Aorta (tissue), 5 donors: ENCODE measurements around the gene EEF1A2. TPM values are rescaled to one million over a fixed set of nuclear protein-coding genes. Genes with fewer than 3 reads are reported as not detected.

Source experiments
- ATAC-seq: fragments of 200-7000 bp; cut with Tn5 transposase; one replicate; pipeline ENCODE4 v1.9.1; 2022; ENCODE audit warnings: moderate library complexity; ENCODE audit not compliant: low FRiP score
- DNase-seq, 2 donors: peaks; one replicate each; pipeline ENCODE4 v3.0.0-alpha.2; 2020
- H3K27ac ChIP-seq, 2 donors: one replicate each; pipeline ENCODE4 v1.5.1; 2013; ENCODE audit warnings: low read length in 2 of 2, mild to moderate bottlenecking in 2 of 2, moderate library complexity in 2 of 2, control low read depth in 1 of 2, inconsistent platforms in 1 of 2, low read depth in 1 of 2
- H3K27me3 ChIP-seq, 2 donors: one replicate each; pipeline ENCODE4 v1.6.1; 2013; ENCODE audit warnings: control low read depth in 1 of 2, low read length in 1 of 2, mild to moderate bottlenecking in 1 of 2, moderate library complexity in 1 of 2; ENCODE audit not compliant: insufficient read depth in 2 of 2, control insufficient read depth in 1 of 2
- H3K36me3 ChIP-seq, 2 donors: one replicate each; pipeline ENCODE4 v1.6.1; 2013; ENCODE audit warnings: control low read depth in 1 of 2, low read length in 1 of 2, mild to moderate bottlenecking in 1 of 2; ENCODE audit not compliant: insufficient read depth in 2 of 2, control insufficient read depth in 1 of 2
- H3K4me1 ChIP-seq, 2 donors: one replicate each; pipeline ENCODE4 v1.6.1; 2013; ENCODE audit warnings: low read length in 2 of 2, control low read depth in 1 of 2, mild to moderate bottlenecking in 1 of 2, moderate library complexity in 1 of 2; ENCODE audit not compliant: insufficient read depth in 2 of 2, control insufficient read depth in 1 of 2
- H3K4me3 ChIP-seq, 2 donors: one replicate each; pipeline ENCODE4 v1.5.1; 2013; ENCODE audit warnings: low read length in 2 of 2, control low read depth in 1 of 2, mild to moderate bottlenecking in 1 of 2
- H3K9me3 ChIP-seq: one replicate; pipeline ENCODE4 v1.6.1; 2013; ENCODE audit warnings: mild to moderate bottlenecking, low read length; ENCODE audit not compliant: control insufficient read depth
- WGBS, 2 donors: extraction: QIAGEN DNeasy Blood & Tissue Kit; methylation state at CpG; one replicate each; pipeline ENCODE4 v1.1.7; 2013; 5-methylcytosine and 5-hydroxymethylcytosine counted together
- intact Hi-C, 2 donors: fragments of 100-400 bp; cut with DNase I; formaldehyde crosslinking; loops; one replicate each; pipeline versions ENCODE4 v1.14.2 to v1.15.0; 2022
- polyA plus RNA-seq, 2 donors: library from polyadenylated mRNA; stranded (reverse); fragments of 200-250 nt; gene quantifications; one replicate each; pipeline ENCODE4 v1.2.3, GENCODE V29; 2013
- total RNA-seq, 2 donors: library from RNA; stranded (reverse); fragmentation: NEBNext Ultra II Directional; extraction: Animal tissue kit (Norgen Biotek cat#: 25700); gene quantifications; one replicate each; pipeline ENCODE4 v1.2.1, GENCODE V29; 2021
- donor health status: healthy with polysubstance abuse.
- donor health status: Bipolar disorder and iron deficiency.
- donor health status: DM: no; HTN: no; CAD: no.
- donor health status: DM: no; HTN: no; CAD: no.
- donor health status: DM: yes; HTN: yes; CAD: no.

The EEF1A2 gene
- total and polyA plus RNA-seq, 4 donors: 0.64 to 6.0 (median 1.2) TPM

DNA sequence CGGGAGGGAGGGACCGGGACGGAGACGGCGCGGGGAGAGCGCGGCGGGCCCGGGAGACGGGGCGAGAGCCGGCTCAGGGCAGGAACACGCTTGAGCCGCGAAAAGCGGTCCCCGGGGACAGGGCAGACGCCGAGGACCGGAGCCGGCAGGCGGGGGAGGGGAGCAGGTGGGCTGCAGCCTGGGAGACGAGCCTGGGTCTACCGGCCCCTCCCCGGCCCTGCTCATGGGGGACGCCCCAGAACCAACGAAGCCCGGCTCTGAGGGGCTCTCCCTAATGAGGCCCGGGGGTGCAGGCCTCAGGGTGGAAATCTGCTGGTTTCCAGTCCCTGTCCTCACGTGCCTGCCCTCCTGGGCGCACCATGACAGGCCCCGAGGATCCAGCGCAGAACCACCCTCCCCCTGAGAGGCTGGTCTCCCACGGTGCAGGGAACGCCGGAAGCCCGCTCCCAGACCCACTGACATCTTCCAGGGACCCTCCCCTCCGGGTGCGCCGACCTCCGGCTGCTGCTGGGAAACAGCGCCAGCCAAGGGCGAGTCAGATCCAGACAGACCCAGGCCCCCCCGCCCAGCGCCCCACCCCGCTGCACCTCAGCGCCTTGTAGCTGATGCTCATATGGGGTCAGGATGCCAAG, 571 bp upstream of the EEF1A2 start:
- ATAC-seq: no peak
- WGBS, 2 donors: 7 to 9% methylated on average over 33 to 48 of the region's 48 CpGs

DNA sequence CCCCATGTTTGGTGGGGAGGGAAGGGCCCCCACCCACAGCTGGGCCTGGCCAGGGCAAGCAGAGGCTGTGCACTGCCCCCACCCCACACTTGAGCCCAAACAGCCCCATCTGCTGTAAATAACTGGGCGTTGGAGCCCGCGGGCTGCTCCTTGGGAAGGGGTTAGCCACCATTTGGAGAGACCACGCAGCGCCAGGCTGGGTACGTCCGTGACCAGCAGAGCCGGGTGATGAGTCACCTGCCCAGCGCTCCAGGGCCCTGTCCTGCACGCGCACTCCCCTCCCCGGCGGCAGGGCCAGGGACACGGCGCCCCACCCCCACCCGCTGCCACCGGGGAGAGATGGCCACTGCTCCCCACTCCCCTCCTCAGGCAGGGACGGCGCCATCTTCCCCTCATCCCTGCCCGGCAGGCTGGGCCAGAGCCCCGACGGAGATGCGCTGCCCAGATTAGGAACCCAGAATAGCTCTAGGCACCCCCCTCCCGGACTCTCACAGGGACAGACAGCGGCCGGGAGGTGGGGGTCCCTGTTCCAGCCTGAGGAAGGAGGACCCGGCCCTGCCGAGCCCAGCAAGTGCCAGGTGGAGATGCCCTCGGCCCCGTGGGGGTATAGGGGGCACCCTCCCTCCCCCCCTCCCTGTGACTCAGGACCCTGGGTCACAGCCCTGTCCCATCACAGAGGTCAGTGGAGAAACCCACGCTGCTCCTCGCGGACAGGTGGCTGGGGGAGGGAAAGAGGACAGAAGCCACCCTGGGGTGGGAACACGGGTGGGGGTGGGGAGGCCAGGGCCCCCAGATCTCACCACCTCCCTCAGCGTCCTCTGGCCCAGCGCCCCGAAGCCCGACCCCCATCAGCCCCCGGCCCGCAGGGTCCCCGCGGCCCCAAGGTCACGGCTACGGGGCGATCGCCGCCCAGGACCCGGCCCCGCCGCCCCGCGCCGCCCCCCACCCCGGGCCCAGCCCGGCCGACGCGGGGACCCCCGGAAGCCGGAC, 642 bp downstream of the EEF1A2 start:
- DNase-seq (peak in 1 of 2 donors; percentile 82), ATAC-seq (no peak)
- Histone ChIP-seq H3K4me3 (peak overlapping the region in 1 of 2 donors; percentile 18), H3K9me3 (no peaks in the 10 kb centered on the region), H3K4me1 (no peaks in the 10 kb centered on the region), H3K27me3 (no peaks in the 10 kb centered on the region), H3K27ac (no peak overlapping the region), H3K36me3 (no peaks in the 10 kb centered on the region)
- intact Hi-C loops: no loop called here
- 6 to 7% methylated on average over 25 to 60 of the region's 60 CpGs for WGBS, 2 donors

More for the DNA sequence above, 571 bp upstream of the EEF1A2 start:
- intact Hi-C loops: no loop called here
- Histone ChIP-seq H3K9me3 (peaks cover 2% of the 10 kb centered on the region), H3K4me3 (peak overlapping the region in 1 of 2 donors; percentile 18), H3K36me3 (no peaks in the 10 kb centered on the region), H3K4me1 (no peaks in the 10 kb centered on the region), H3K27ac (no peak overlapping the region), H3K27me3 (no peaks in the 10 kb centered on the region)
- peak in 1 of 2 donors; percentile 73 for DNase-seq

DNA sequence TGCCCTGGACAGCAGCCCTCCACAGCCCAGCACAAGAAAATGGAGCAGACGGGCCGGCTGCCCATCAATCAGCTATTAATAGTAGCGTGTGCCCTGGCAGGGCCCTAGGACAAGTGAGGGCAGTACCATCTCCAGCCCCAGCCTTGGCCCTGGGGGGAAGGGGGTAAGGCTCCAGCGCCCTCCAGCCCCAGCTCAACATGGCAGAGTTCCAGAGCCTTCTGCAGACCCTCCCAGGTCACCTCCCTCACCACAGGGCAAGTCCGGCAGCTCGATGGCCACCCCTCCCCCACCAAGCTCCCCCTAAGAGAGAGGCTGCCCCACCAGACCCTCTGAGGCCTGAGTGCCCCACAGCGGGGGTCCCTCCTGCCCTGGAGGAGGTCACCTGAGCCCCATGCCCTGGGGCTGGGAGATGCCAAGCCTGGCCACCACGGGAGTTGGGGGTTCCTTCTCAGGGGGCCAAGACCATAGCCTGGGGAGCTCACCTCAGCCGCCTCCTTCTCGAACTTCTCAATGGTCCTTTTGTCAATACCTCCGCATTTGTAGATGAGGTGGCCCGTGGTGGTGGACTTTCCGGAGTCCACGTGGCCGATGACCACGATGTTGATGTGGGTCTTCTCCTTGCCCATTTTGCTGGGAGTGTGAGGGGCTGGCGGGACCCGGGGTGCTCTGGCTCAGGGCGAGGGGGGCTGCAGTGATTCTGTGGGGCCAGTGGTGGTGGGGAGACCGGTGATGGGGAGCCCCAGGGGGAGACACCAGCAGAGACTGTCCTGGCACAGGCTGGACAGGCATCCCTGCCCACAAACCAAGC, 1.5 kb downstream of the EEF1A2 start:
- DNase-seq: peak in 1 of 2 donors; percentile 72
- Histone ChIP-seq H3K27ac (no peak overlapping the region), H3K27me3 (no peaks in the 10 kb centered on the region), H3K9me3 (no peaks in the 10 kb centered on the region), H3K36me3 (no peaks in the 10 kb centered on the region), H3K4me3 (no peak overlapping the region), H3K4me1 (no peaks in the 10 kb centered on the region)
- intact Hi-C loops: no loop called here
- no peak for ATAC-seq
- WGBS, 2 donors: 66 to 69% methylated on average over 20 of the region's 20 CpGs

DNA sequence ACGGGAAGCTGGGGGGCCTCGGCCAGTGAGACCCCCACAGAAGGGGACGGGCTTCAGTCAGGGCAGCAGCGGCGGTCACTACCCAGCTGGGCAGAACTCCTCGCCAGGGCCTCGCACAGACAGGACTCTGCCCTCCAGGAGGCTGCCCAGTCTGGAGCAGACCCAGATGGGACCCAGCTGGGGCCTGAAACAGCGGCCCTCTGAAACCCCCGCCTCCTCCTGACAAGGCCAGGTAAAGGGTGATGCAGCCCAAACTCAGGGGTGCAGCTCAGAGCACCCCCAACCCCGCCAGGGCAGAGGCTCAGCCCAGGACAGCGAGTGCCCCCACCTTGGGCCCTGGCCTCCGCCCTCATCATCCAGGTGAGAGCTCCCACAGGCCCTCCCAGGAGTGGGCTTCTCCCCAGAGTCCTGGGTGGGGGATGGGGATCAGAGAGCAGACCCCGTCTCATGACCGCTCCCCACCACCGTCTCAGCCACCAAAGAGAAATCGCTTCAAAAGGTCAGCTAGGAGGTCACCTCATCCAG, 2.2 kb downstream of the EEF1A2 start:
- H3K4me3 ChIP-seq: no peak overlapping the region
- no peak overlapping the region for H3K27ac ChIP-seq
- no peaks in the 10 kb centered on the region for H3K9me3 ChIP-seq
- H3K27me3 ChIP-seq: no peaks in the 10 kb centered on the region
- intact Hi-C loops: no loop called here
- DNase-seq (peak in 1 of 2 donors; percentile 71), ATAC-seq (no peak)
- 70 to 72% methylated on average over 14 to 16 of the region's 16 CpGs for WGBS, 2 donors
- H3K4me1 ChIP-seq: no peaks in the 10 kb centered on the region
- no peaks in the 10 kb centered on the region for H3K36me3 ChIP-seq

DNA sequence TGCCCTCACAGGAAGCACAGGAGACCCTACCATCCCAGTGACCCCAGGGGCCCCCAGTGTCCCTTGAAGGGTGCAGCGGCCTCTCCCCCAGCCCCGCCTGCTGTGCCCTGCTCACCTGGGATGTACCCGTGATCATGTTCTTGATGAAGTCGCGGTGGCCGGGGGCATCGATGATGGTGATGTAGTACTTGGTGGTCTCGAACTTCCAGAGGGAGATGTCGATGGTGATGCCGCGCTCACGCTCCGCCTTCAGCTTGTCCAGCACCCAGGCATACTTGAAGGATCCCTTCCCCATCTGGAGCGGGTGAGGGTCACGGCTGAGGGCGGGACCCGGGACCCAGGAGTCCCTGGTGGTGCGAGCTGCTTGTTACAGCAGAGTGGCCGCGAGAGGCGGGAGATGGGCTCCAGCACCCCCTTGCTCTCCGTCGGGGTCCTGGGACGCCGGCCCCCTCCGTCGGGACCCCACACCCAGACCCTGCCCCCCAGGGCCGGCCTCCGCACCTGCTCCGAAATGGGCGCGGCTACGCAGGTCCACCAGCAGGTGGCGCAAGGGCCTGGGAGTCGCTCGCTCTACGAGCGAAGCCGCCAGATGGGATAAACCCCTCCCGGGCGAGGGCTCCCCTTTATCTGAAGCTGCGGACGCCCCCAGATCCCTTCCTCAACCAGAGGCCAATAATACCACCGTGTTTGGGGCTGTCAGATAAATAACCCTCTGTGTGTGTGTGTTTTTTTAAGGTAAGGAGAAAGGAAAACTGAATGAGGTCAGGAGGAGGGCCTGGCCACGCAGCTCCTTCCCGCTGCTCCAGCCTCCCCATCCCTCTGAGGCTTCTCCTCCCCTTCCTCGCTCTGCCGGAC, 2.9 kb downstream of the EEF1A2 start:
- WGBS, 2 donors: 23 to 24% methylated on average over 39 to 48 of the region's 48 CpGs
- DNase-seq (peak; percentile 74 to 91), ATAC-seq (peak; percentile 80)
- no peaks in the 10 kb centered on the region for H3K4me1 ChIP-seq
- no peaks in the 10 kb centered on the region for H3K9me3 ChIP-seq
- intact Hi-C loops: no loop called here
- no peaks in the 10 kb centered on the region for H3K36me3 ChIP-seq
- H3K27ac ChIP-seq: no peak overlapping the region
- no peaks in the 10 kb centered on the region for H3K27me3 ChIP-seq
- H3K4me3 ChIP-seq: no peak overlapping the region

DNA sequence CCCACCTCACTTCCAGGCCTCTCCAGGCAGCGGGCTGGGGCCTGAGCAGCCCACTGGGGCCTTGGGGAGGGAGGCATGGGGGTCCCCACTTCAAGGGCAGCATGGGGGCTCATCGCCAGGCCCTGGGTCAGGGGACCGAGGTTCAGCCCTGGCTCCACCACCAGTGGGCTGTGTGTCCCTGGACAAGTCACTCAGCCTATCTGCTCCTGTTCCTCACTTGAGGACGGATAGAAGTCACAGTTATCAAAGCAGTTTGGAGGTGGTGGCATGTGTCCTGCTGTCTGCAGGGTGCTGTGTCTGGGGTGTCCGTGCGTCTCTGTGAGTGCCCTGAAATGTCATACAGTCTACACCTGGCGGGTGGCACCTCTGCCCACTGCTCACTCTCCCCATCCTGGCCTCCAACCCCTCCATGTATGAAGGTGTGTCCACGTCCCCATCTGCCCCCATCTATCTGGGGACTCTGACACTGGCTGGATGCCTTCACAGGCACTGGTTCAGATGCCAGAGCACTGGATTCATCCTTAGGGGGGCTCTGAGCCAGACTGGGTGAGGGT, 3.6 kb downstream of the EEF1A2 start:
- Histone ChIP-seq H3K27ac (no peak overlapping the region), H3K4me1 (no peaks in the 10 kb centered on the region), H3K9me3 (no peaks in the 10 kb centered on the region), H3K4me3 (no peak overlapping the region), H3K36me3 (no peaks in the 10 kb centered on the region), H3K27me3 (no peaks in the 10 kb centered on the region)
- DNase-seq (no peak), ATAC-seq (no peak)
- intact Hi-C loops: no loop called here
- WGBS, 2 donors: 82 to 86% methylated on average over 8 of the region's 8 CpGs

DNA sequence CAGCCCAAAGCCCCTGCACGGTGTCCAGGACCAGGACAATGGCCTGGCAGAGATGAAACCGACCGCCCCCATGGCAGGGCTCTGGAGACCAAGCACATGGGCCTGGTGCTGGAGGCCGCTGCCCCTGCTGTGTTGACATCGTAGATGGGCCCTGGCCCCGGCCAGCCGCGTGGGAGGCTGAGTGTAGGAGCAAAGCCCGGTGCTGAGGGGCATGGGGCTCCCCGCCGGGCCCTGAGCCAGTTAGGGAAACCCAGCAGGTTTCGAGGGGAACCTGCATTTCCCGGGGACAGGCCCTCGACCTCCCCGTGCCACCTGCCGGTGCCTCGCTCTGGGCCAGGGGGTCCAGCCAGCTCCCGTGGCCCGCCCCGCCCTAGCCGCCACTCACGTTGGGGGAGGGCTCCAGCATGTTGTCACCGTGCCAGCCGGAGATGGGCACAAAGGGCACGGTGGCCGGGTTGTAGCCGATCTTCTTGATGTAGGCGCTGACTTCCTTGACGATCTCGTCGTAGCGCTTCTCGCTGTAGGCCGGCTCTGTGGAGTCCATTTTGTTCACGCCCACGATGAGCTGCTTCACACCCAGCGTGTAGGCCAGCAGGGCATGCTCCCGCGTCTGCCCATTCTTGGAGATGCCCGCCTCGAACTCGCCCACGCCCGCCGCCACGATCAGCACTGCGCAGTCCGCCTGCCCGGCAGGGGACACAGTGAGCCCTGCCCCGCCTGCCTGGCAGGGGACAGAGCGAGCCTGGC, 4.3 kb downstream of the EEF1A2 start:
- Histone ChIP-seq H3K9me3 (no peaks in the 10 kb centered on the region), H3K36me3 (no peaks in the 10 kb centered on the region), H3K27ac (no peak overlapping the region), H3K27me3 (no peaks in the 10 kb centered on the region), H3K4me3 (no peak overlapping the region), H3K4me1 (no peaks in the 10 kb centered on the region)
- DNase-seq (no peak), ATAC-seq (no peak)
- 84 to 86% methylated on average over 41 to 51 of the region's 51 CpGs for WGBS, 2 donors
- intact Hi-C loops: no loop called here
